Lung (tissue), 12 donors: ENCODE measurements around the gene GAA. TPM values are rescaled to one million over a fixed set of nuclear protein-coding genes. Genes with fewer than 3 reads are reported as not detected.

Experiments used
- ATAC-seq: fragments of 200-7000 bp; cut with Tn5 transposase; one replicate; pipeline ENCODE4 v1.9.1; 2020; ENCODE audit warnings: moderate number of reproducible peaks; ENCODE audit not compliant: insufficient read depth, low FRiP score
- DNase-seq, 3 donors: peaks; one replicate each; pipeline ENCODE4 v3.0.0-alpha.2; 2013 to 2017
- H3K27ac ChIP-seq, 2 donors: one replicate each; pipeline ENCODE4 v1.5.1; 2013; ENCODE audit warnings: mild to moderate bottlenecking in 2 of 2, moderate library complexity in 2 of 2, control low read depth in 1 of 2, inconsistent platforms in 1 of 2, low read depth in 1 of 2, low read length in 1 of 2
- H3K27me3 ChIP-seq, 3 donors: one replicate each; pipeline ENCODE4 v1.5.1; 2013; ENCODE audit warnings: low read length in 2 of 3; ENCODE audit not compliant: control insufficient read depth in 3 of 3, insufficient read depth in 3 of 3
- H3K36me3 ChIP-seq, 4 donors: one replicate each; pipeline ENCODE4 v1.5.1; 2013; ENCODE audit warnings: low read length in 4 of 4, mild to moderate bottlenecking in 1 of 4, moderate library complexity in 1 of 4; ENCODE audit not compliant: control insufficient read depth in 4 of 4, insufficient read depth in 4 of 4
- H3K4me1 ChIP-seq, 5 donors: one replicate each; pipeline ENCODE4 v1.5.1; 2013; ENCODE audit warnings: low read length in 5 of 5, mild to moderate bottlenecking in 2 of 5, moderate library complexity in 1 of 5; ENCODE audit not compliant: control insufficient read depth in 5 of 5, insufficient read depth in 5 of 5
- H3K4me3 ChIP-seq: one replicate; pipeline ENCODE4 v1.5.1; 2013; ENCODE audit warnings: mild to moderate bottlenecking, control low read depth, moderate library complexity
- H3K9ac ChIP-seq, 2 donors: one replicate each; pipeline ENCODE4 v1.5.1; 2013; ENCODE audit warnings: low read length in 2 of 2, control low read depth in 1 of 2; ENCODE audit not compliant: insufficient read depth in 1 of 2
- H3K9me3 ChIP-seq, 4 donors: one replicate each; pipeline ENCODE4 v1.5.1; 2013; ENCODE audit warnings: low read length in 3 of 4, mild to moderate bottlenecking in 1 of 4, moderate library complexity in 1 of 4; ENCODE audit not compliant: control insufficient read depth in 4 of 4, insufficient read depth in 3 of 4
- WGBS, 2 donors: extraction: QIAGEN DNeasy Blood & Tissue Kit; methylation state at CpG; one replicate each; pipeline ENCODE4 v1.1.7; 2013; 5-methylcytosine and 5-hydroxymethylcytosine counted together
- polyA plus RNA-seq, 2 donors: library from polyadenylated mRNA; stranded (reverse); fragments of 200-250 nt; gene quantifications; one replicate each; pipeline ENCODE4 v1.2.1, GENCODE V29; 2013
- total RNA-seq, 2 donors: library from RNA; depleted of rRNA in 1 of 2; stranded (reverse); fragments of >200 nt in 1 of 2; gene quantifications; one replicate each; pipeline ENCODE4 v1.2.1, GENCODE V29; 2014 to 2021
- TF ChIP-seq, protein P1 (sequence below): IDR thresholded peaks from 2 replicates; pipeline ENCODE4 v1.5.1; 2012; ENCODE audit warnings: mild to moderate bottlenecking; ENCODE audit errors: control extremely low read depth, extremely low read depth
- donor health status: control.
- donor health status: control.
- donor health status: Bipolar disorder and iron deficiency.
- donor health status: healthy.
- donor health status: DM: yes; HTN: yes; CAD: no.

The GAA gene
- total and polyA plus RNA-seq, 4 donors, result 30.5 to 88.6 (median 68.0) TPM

DNA sequence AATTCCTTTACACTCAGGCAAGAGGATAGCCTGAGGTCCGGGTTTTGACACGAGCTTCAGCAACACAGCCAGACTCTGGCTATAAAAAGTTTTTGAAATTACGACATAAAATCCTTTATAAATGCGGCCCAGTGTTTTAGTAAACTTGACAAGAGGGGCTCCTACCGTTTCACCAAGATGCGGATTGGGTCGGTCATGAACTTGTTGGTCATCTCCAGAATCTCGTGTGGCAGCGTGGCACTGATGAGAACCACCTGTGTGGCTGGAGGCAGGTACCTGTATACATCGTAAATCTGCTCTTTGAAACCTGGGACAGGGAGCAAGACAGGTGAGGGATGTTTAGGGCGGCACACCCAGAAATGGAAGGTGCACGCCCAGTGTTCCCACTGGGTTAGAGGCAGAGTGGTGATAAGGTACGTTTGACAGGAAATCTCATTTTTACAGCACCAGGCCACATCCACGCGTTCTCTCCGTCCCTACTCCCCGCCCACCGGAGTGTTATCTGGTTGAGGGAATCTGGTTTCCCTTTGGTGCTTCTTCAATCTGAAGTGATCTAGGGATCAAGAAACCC is 37.6 kb downstream of the GAA start:
- DNase-seq, result no peak
- Histone ChIP-seq H3K27me3 (no peaks in the 10 kb centered on the region), H3K36me3 (peaks cover 56 to 66% (median 59%) of the 10 kb centered on the region in 4 donors), H3K9me3 (peaks cover 0 to 2% (median 0%) of the 10 kb centered on the region in 4 donors), H3K4me3 (no peak overlapping the region), H3K4me1 (no peaks in the 10 kb centered on the region), H3K9ac (no peak overlapping the region), H3K27ac (no peak overlapping the region)
- 93 to 95% methylated on average over 18 of the region's 18 CpGs for WGBS, 2 donors
- TF ChIP-seq, protein P1, sequence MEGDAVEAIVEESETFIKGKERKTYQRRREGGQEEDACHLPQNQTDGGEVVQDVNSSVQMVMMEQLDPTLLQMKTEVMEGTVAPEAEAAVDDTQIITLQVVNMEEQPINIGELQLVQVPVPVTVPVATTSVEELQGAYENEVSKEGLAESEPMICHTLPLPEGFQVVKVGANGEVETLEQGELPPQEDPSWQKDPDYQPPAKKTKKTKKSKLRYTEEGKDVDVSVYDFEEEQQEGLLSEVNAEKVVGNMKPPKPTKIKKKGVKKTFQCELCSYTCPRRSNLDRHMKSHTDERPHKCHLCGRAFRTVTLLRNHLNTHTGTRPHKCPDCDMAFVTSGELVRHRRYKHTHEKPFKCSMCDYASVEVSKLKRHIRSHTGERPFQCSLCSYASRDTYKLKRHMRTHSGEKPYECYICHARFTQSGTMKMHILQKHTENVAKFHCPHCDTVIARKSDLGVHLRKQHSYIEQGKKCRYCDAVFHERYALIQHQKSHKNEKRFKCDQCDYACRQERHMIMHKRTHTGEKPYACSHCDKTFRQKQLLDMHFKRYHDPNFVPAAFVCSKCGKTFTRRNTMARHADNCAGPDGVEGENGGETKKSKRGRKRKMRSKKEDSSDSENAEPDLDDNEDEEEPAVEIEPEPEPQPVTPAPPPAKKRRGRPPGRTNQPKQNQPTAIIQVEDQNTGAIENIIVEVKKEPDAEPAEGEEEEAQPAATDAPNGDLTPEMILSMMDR, result no peak
- ATAC-seq, result no peak

DNA sequence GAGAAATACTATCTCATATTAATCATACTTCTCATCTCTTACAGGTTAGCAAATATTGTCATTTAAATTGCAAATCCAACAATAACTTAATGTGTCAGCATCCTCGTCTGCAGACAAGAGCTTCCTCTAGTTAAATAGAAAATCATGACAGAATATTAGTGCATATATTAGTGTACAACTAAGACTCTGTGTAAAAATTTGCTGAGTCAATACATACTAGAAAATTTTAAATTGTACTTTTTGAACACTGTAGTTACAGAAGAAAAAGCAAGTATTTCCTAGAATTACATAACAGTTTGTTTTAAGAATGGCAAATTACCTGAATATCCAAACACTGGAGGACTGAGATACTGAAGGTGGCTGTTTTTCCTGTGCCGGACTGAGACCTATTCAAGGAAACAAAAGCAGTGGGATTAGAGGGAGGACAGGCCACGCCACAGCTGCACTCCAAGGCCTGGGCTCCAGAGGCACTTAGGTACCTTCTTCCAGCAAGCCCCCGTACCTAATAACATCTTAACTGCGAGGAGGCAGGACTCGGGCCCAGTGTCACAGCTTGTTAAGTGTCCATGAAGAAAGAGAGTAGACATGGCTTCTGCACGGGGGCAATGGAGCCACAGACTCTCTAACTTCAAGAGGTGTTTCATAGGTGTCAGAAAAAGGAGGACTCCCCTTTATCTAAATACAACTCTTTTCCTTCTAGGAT is 40.2 kb downstream of the GAA start:
- H3K27me3 ChIP-seq, result no peaks in the 10 kb centered on the region
- peaks cover 43 to 56% (median 45%) of the 10 kb centered on the region in 4 donors for H3K36me3 ChIP-seq
- no peak overlapping the region for H3K27ac ChIP-seq
- no peak for DNase-seq
- TF ChIP-seq, protein P1, result no peak
- peaks cover 0 to 2% (median 0%) of the 10 kb centered on the region in 4 donors for H3K9me3 ChIP-seq
- no peak overlapping the region for H3K4me3 ChIP-seq
- H3K4me1 ChIP-seq, result peaks cover 0 to 16% (median 11%) of the 10 kb centered on the region in 5 donors
- WGBS, 2 donors, result 96% methylated on average over 7 of the region's 7 CpGs
- no peak for ATAC-seq
- H3K9ac ChIP-seq, result no peak overlapping the region

DNA sequence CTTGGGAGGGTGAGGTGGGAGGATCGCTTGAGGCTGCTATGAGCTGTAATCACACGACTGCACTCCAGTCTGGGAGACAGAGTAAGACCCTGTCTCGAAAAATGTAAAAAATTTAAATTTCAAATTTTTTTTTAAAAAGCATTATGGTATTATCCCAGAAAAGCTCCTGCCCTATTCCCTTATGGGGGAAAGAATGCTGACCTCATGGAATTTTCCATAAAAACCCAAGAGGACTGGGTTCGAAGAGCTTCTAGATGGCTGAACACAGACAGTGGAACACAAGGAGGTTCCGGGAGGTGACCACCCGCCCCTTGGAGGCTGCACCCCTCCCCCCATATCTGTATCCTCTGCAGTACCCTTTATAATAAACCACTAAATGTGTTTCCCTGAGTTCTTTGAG is 41.5 kb downstream of the GAA start:
- DNase-seq (no peak), ATAC-seq (no peak)
- WGBS, 2 donors, result 95 to 98% methylated on average over 6 of the region's 6 CpGs
- Histone ChIP-seq H3K27me3 (no peaks in the 10 kb centered on the region), H3K4me3 (no peak overlapping the region), H3K27ac (no peak overlapping the region), H3K4me1 (peaks cover 0 to 17% (median 11%) of the 10 kb centered on the region in 5 donors), H3K36me3 (peaks cover 31 to 44% (median 33%) of the 10 kb centered on the region in 4 donors), H3K9me3 (peaks cover 0 to 2% (median 0%) of the 10 kb centered on the region in 4 donors), H3K9ac (no peak overlapping the region)
- TF ChIP-seq, protein P1, result no peak
